Upper lobe of right lung (tissue), 1 donor: ENCODE results near the gene BARHL2. TPM values are rescaled to one million over a fixed set of nuclear protein-coding genes. Genes with fewer than 3 reads are reported as not detected.

Experiments used
- ATAC-seq: fragments of 200-7000 bp; cut with Tn5 transposase; one replicate; pipeline ENCODE4 v1.9.1; 2020; ENCODE audit warnings: mild to moderate bottlenecking, moderate library complexity
- DNase-seq: peaks from one replicate; pipeline ENCODE4 v3.0.0-alpha.2; 2020
- H3K27ac ChIP-seq: fragments of 200-600 bp; one replicate; pipeline ENCODE4 v1.8.0; 2022
- H3K27me3 ChIP-seq: fragments of 200-600 bp; one replicate; pipeline ENCODE4 v1.8.0; 2022; ENCODE audit warnings: mild to moderate bottlenecking
- H3K36me3 ChIP-seq: fragments of 200-600 bp; one replicate; pipeline ENCODE4 v1.8.0; 2022
- H3K4me1 ChIP-seq: fragments of 200-600 bp; one replicate; pipeline ENCODE4 v1.8.0; 2022
- H3K4me3 ChIP-seq: fragments of 200-600 bp; one replicate; pipeline ENCODE4 v1.8.0; 2022; ENCODE audit warnings: mild to moderate bottlenecking
- H3K9me3 ChIP-seq: fragments of 200-600 bp; one replicate; pipeline ENCODE4 v1.8.0; 2022
- CTCF ChIP-seq: fragments of 200-600 bp; IDR thresholded peaks from one replicate; pipeline ENCODE4 v1.8.0; 2022; ENCODE audit warnings: antibody characterized with exemption
- intact Hi-C: fragments of 100-400 bp; cut with DNase I; formaldehyde crosslinking; loops from one replicate; pipeline ENCODE4 v1.11.0; 2022
- total RNA-seq: library from RNA; stranded (reverse); fragmentation: NEBNext Ultra II Directional; extraction: Animal tissue kit (Norgen Biotek cat#: 25700); gene quantifications from one replicate; pipeline ENCODE4 v1.2.1, GENCODE V29; 2021
- donor health status: DM: no; HTN: yes; CAD: no; lungs with severe emphysema.

The BARHL2 gene
- total RNA-seq, 1 donor from 2014 or later: not detected

- Histone ChIP-seq H3K4me3 (no peak overlapping the region), H3K4me1 (no peaks in the 10 kb centered on the region), H3K27ac (no peak overlapping the region), H3K36me3 (no peaks in the 10 kb centered on the region), H3K9me3 (no peaks in the 10 kb centered on the region), H3K27me3 (no peaks in the 10 kb centered on the region)
- DNase-seq: no peak
- ATAC-seq: no peak
- no peak for TF ChIP-seq CTCF
- intact Hi-C loops: no loop called here
These were observed 41.8 kb downstream of the BARHL2 start for GRCh38 chr1:90675161-90675847.

GRCh38 chr1:90671741-90672140, 45.4 kb downstream of the BARHL2 start:
- intact Hi-C loops: no loop called here
- Histone ChIP-seq H3K36me3 (no peaks in the 10 kb centered on the region), H3K4me1 (no peaks in the 10 kb centered on the region), H3K27me3 (no peaks in the 10 kb centered on the region), H3K9me3 (no peaks in the 10 kb centered on the region), H3K4me3 (no peak overlapping the region), H3K27ac (no peak overlapping the region)
- ATAC-seq (no peak), DNase-seq (no peak)
- no peak for TF ChIP-seq CTCF

- Histone ChIP-seq H3K4me1 (no peaks in the 10 kb centered on the region), H3K9me3 (no peaks in the 10 kb centered on the region), H3K4me3 (no peak overlapping the region), H3K36me3 (no peaks in the 10 kb centered on the region), H3K27me3 (no peaks in the 10 kb centered on the region), H3K27ac (no peak overlapping the region)
- no peak for DNase-seq
- no peak for ATAC-seq
- no peak for TF ChIP-seq CTCF
- intact Hi-C loops: no loop called here
These were observed 45.9 kb downstream of the BARHL2 start for GRCh38 chr1:90671251-90671650.
